Uterus (tissue), 4 donors: Measurements from ENCODE around the gene KRT222. TPM values are rescaled to one million over a fixed set of nuclear protein-coding genes. Genes with fewer than 3 reads are reported as not detected.

Experiments used
- DNase-seq, 2 donors: peaks; one replicate each; pipeline ENCODE4 v3.0.0-alpha.2; 2019 to 2020
- H3K27ac ChIP-seq, 2 donors: fragments of 200-600 bp; sonication (generic); 1 replicate in 1 of 2; 2 replicates in 1 of 2; pipeline ENCODE4 v1.5.1; 2016 to 2018
- H3K27me3 ChIP-seq, 2 donors: fragments of 200-600 bp; sonication (generic); one replicate each; pipeline ENCODE4 v1.5.1; 2018 to 2019; ENCODE audit warnings: control low read depth in 1 of 2
- H3K36me3 ChIP-seq, 2 donors: fragments of 200-600 bp; sonication (generic); one replicate each; pipeline ENCODE4 v1.5.1; 2019; ENCODE audit warnings: control low read depth in 1 of 2
- H3K4me1 ChIP-seq, 2 donors: fragments of 200-600 bp; sonication (generic); one replicate each; pipeline ENCODE4 v1.5.1; 2018 to 2019; ENCODE audit warnings: control low read depth in 1 of 2
- H3K4me3 ChIP-seq, 2 donors: fragments of 200-600 bp; sonication (generic); 1 replicate in 1 of 2; 2 replicates in 1 of 2; pipeline ENCODE4 v1.5.1; 2018 to 2019; ENCODE audit warnings: mild to moderate bottlenecking in 1 of 2
- H3K9me3 ChIP-seq, 2 donors: fragments of 200-600 bp; sonication (generic); one replicate each; pipeline ENCODE4 v1.5.1; 2019; ENCODE audit warnings: control low read depth in 1 of 2
- CTCF ChIP-seq, 4 experiments: fragments of 200-600 bp in 2 of 4; fragments of 450-650 bp in 2 of 4; sonication (generic) in 2 of 4; IDR thresholded peaks; one replicate each; pipeline ENCODE4 v1.5.1; 2016 to 2019; ENCODE audit warnings: antibody characterized with exemption in 4 of 4, mild to moderate bottlenecking in 2 of 4, moderate library complexity in 1 of 4
- POLR2A ChIP-seq, 2 donors: fragments of 450-650 bp; IDR thresholded peaks; one replicate each; pipeline ENCODE4 v1.6.1; 2016; ENCODE audit warnings: antibody characterized with exemption in 2 of 2, mild to moderate bottlenecking in 1 of 2, moderate library complexity in 1 of 2
- intact Hi-C: fragments of 100-400 bp; cut with DNase I; formaldehyde crosslinking; loops from one replicate; pipeline ENCODE4 v1.15.1; 2023; ENCODE audit warnings: low total_unique reads
- total RNA-seq, 4 donors: library from RNA; depleted of rRNA in 3 of 4; stranded (reverse); fragments of >200 nt in 3 of 4; gene quantifications; one replicate each; pipeline versions ENCODE4 v1.1.0 to v1.2.4, GENCODE V29; 2014 to 2023
- donor health status: DM: yes; HTN: yes; CAD: no.

Gene KRT222
- total RNA-seq, 4 donors from 2014 or later = 1.6 to 4.2 (median 2.6) TPM; not detected in 1

- no peaks in the 10 kb centered on the region for H3K27me3 ChIP-seq
- H3K36me3 ChIP-seq = no peaks in the 10 kb centered on the region
- no peak overlapping the region for H3K27ac ChIP-seq
- TF ChIP-seq POLR2A (IDR thresholded peaks at IDR 0.05) = no peak
- no peak for TF ChIP-seq CTCF (IDR thresholded peaks at IDR 0.05)
- peaks cover 0 to 13% of the 10 kb centered on the region in 2 donors for H3K4me1 ChIP-seq
- no peak for DNase-seq
- no peaks in the 10 kb centered on the region for H3K9me3 ChIP-seq
- H3K4me3 ChIP-seq = no peak overlapping the region
- intact Hi-C loops = no loop called here
Measured at GRCh38 chr17:40645291-40645690, 19.7 kb downstream of the KRT222 start.

- TF ChIP-seq POLR2A (IDR thresholded peaks at IDR 0.05) (no peak), CTCF (IDR thresholded peaks at IDR 0.05) (no peak)
- no peaks in the 10 kb centered on the region for H3K36me3 ChIP-seq
- H3K4me1 ChIP-seq = no peaks in the 10 kb centered on the region
- DNase-seq = no peak
- no peak overlapping the region for H3K27ac ChIP-seq
- H3K9me3 ChIP-seq = no peaks in the 10 kb centered on the region
- H3K4me3 ChIP-seq = no peak overlapping the region
- no peaks in the 10 kb centered on the region for H3K27me3 ChIP-seq
- intact Hi-C loops = no loop called here
Measured at GRCh38 chr17:40637931-40638330, 27.0 kb downstream of the KRT222 start.

- DNase-seq = no peak
- Histone ChIP-seq H3K9me3 (no peaks in the 10 kb centered on the region), H3K27me3 (no peaks in the 10 kb centered on the region), H3K36me3 (no peaks in the 10 kb centered on the region), H3K4me3 (no peak overlapping the region), H3K4me1 (no peaks in the 10 kb centered on the region), H3K27ac (no peak overlapping the region)
- intact Hi-C loops = no loop called here
- no peak for TF ChIP-seq POLR2A (IDR thresholded peaks at IDR 0.05)
- TF ChIP-seq CTCF (IDR thresholded peaks at IDR 0.05) = no peak
Measured at GRCh38 chr17:40633871-40634270, 31.1 kb downstream of the KRT222 start.

- no peak for DNase-seq
- H3K4me1 ChIP-seq = no peaks in the 10 kb centered on the region
- TF ChIP-seq CTCF (IDR thresholded peaks at IDR 0.05) (no peak), POLR2A (IDR thresholded peaks at IDR 0.05) (no peak)
- H3K36me3 ChIP-seq = no peaks in the 10 kb centered on the region
- H3K27ac ChIP-seq = no peak overlapping the region
- H3K27me3 ChIP-seq = no peaks in the 10 kb centered on the region
- no peak overlapping the region for H3K4me3 ChIP-seq
- H3K9me3 ChIP-seq = no peaks in the 10 kb centered on the region
- intact Hi-C loops = no loop called here
Measured at GRCh38 chr17:40632216-40632615, 32.8 kb downstream of the KRT222 start.

- intact Hi-C loops = no loop called here
Measured at GRCh38 chr17:40629842-40630241, 35.1 kb downstream of the KRT222 start.

More at GRCh38 chr17:40629842-40630241, 35.1 kb downstream of the KRT222 start:
- no peak overlapping the region for H3K27ac ChIP-seq
- H3K4me1 ChIP-seq = no peaks in the 10 kb centered on the region
- no peak for TF ChIP-seq POLR2A (IDR thresholded peaks at IDR 0.05)
- TF ChIP-seq CTCF (IDR thresholded peaks at IDR 0.05) = no peak
- no peaks in the 10 kb centered on the region for H3K9me3 ChIP-seq
- no peak overlapping the region for H3K4me3 ChIP-seq
- no peaks in the 10 kb centered on the region for H3K27me3 ChIP-seq
- H3K36me3 ChIP-seq = no peaks in the 10 kb centered on the region
- DNase-seq = no peak
